Aorta (tissue), 5 donors: ENCODE data around the gene SMURF1. TPM values are rescaled to one million over a fixed set of nuclear protein-coding genes. Genes with fewer than 3 reads are reported as not detected.
A peak's percentile ranks its signal among the peaks of the same experiment; 100 is the strongest.

ENCODE experiments used
- ATAC-seq: fragments of 200-7000 bp; cut with Tn5 transposase; one replicate; pipeline ENCODE4 v1.9.1; 2022; ENCODE audit warnings: moderate library complexity; ENCODE audit not compliant: low FRiP score
- DNase-seq, 2 donors: peaks; one replicate each; pipeline ENCODE4 v3.0.0-alpha.2; 2020
- H3K27ac ChIP-seq, 2 donors: one replicate each; pipeline ENCODE4 v1.5.1; 2013; ENCODE audit warnings: low read length in 2 of 2, mild to moderate bottlenecking in 2 of 2, moderate library complexity in 2 of 2, control low read depth in 1 of 2, inconsistent platforms in 1 of 2, low read depth in 1 of 2
- H3K27me3 ChIP-seq, 2 donors: one replicate each; pipeline ENCODE4 v1.6.1; 2013; ENCODE audit warnings: control low read depth in 1 of 2, low read length in 1 of 2, mild to moderate bottlenecking in 1 of 2, moderate library complexity in 1 of 2; ENCODE audit not compliant: insufficient read depth in 2 of 2, control insufficient read depth in 1 of 2
- H3K36me3 ChIP-seq, 2 donors: one replicate each; pipeline ENCODE4 v1.6.1; 2013; ENCODE audit warnings: control low read depth in 1 of 2, low read length in 1 of 2, mild to moderate bottlenecking in 1 of 2; ENCODE audit not compliant: insufficient read depth in 2 of 2, control insufficient read depth in 1 of 2
- H3K4me1 ChIP-seq, 2 donors: one replicate each; pipeline ENCODE4 v1.6.1; 2013; ENCODE audit warnings: low read length in 2 of 2, control low read depth in 1 of 2, mild to moderate bottlenecking in 1 of 2, moderate library complexity in 1 of 2; ENCODE audit not compliant: insufficient read depth in 2 of 2, control insufficient read depth in 1 of 2
- H3K4me3 ChIP-seq, 2 donors: one replicate each; pipeline ENCODE4 v1.5.1; 2013; ENCODE audit warnings: low read length in 2 of 2, control low read depth in 1 of 2, mild to moderate bottlenecking in 1 of 2
- H3K9me3 ChIP-seq: one replicate; pipeline ENCODE4 v1.6.1; 2013; ENCODE audit warnings: mild to moderate bottlenecking, low read length; ENCODE audit not compliant: control insufficient read depth
- WGBS, 2 donors: extraction: QIAGEN DNeasy Blood & Tissue Kit; methylation state at CpG; one replicate each; pipeline ENCODE4 v1.1.7; 2013; 5-methylcytosine and 5-hydroxymethylcytosine counted together
- intact Hi-C, 2 donors: fragments of 100-400 bp; cut with DNase I; formaldehyde crosslinking; loops; one replicate each; pipeline versions ENCODE4 v1.14.2 to v1.15.0; 2022
- polyA plus RNA-seq, 2 donors: library from polyadenylated mRNA; stranded (reverse); fragments of 200-250 nt; gene quantifications; one replicate each; pipeline ENCODE4 v1.2.3, GENCODE V29; 2013
- total RNA-seq, 2 donors: library from RNA; stranded (reverse); fragmentation: NEBNext Ultra II Directional; extraction: Animal tissue kit (Norgen Biotek cat#: 25700); gene quantifications; one replicate each; pipeline ENCODE4 v1.2.1, GENCODE V29; 2021
- donor health status: healthy with polysubstance abuse.
- donor health status: Bipolar disorder and iron deficiency.
- donor health status: DM: no; HTN: no; CAD: no.
- donor health status: DM: no; HTN: no; CAD: no.
- donor health status: DM: yes; HTN: yes; CAD: no.

SMURF1 gene
- total and polyA plus RNA-seq, 4 donors = 8.1 to 47.9 (median 30.5) TPM

DNA sequence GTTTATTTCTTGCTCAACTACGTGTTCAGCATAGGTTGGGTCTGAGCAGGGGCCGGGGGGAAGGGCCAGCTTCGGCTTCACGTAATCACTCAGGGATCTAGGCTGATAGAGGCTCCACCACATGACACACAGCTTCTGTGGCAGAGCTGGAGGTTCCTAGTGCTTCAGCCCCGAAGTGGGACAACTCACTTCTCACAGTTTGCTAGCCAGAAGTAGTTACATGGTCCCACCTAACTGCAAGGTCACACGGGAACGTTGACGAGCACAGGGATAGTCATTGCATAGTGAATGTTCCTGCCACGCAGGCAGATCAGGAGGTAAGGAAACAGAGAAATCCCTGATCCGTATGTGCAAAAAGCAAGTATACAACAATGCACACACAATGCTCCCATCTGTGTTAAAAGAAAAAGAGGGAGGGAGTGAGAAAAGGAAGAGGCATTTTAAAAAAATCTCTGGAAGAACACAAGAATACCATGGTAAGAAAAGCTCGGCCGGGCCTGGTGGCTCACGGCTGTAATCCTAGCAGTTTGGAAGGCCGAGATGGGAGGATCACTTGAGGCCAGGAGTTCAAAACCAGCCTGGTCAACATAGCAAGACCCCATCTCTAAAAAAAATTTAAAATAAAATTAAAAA lies 16.9 kb downstream of the SMURF1 start:
- no peaks in the 10 kb centered on the region for H3K9me3 ChIP-seq
- ATAC-seq = peak; percentile 21
- peak overlapping the region in 1 of 2 donors; percentile 14 for H3K4me3 ChIP-seq
- H3K27ac ChIP-seq = peak overlapping the region in 1 of 2 donors; percentile 76
- WGBS, 2 donors = 39 to 47% methylated on average over 14 of the region's 14 CpGs
- no peak for DNase-seq
- H3K4me1 ChIP-seq = peaks cover 9 to 24% of the 10 kb centered on the region in 2 donors
- no peaks in the 10 kb centered on the region for H3K27me3 ChIP-seq
- no peaks in the 10 kb centered on the region for H3K36me3 ChIP-seq
- intact Hi-C loops = no loop called here

DNA sequence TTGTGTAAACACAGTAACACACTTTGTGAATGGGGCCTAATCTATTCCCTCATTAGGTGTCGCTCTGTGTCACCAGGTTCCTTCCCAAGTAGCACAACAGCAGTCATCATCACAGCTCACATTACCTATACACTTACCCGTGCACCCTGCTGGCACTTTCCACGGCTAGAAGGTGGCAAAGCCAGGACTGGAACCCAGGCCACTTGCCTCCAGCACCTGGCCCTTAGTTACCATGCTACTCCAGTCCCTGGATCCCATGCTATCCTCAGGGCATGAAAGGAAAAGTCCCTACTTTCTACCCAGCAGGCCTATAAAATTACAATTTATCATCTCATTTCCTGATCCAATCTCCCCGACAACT lies 18.4 kb downstream of the SMURF1 start:
- ATAC-seq = no peak
- Histone ChIP-seq H3K4me3 (no peak overlapping the region), H3K27ac (peak overlapping the region in 1 of 2 donors; percentile 58), H3K27me3 (no peaks in the 10 kb centered on the region), H3K4me1 (peaks cover 9 to 14% of the 10 kb centered on the region in 2 donors), H3K36me3 (no peaks in the 10 kb centered on the region), H3K9me3 (no peaks in the 10 kb centered on the region)
- intact Hi-C loops = no loop called here
- DNase-seq = no peak
- WGBS, 2 donors = 91 to 95% methylated on average over 4 of the region's 4 CpGs

DNA sequence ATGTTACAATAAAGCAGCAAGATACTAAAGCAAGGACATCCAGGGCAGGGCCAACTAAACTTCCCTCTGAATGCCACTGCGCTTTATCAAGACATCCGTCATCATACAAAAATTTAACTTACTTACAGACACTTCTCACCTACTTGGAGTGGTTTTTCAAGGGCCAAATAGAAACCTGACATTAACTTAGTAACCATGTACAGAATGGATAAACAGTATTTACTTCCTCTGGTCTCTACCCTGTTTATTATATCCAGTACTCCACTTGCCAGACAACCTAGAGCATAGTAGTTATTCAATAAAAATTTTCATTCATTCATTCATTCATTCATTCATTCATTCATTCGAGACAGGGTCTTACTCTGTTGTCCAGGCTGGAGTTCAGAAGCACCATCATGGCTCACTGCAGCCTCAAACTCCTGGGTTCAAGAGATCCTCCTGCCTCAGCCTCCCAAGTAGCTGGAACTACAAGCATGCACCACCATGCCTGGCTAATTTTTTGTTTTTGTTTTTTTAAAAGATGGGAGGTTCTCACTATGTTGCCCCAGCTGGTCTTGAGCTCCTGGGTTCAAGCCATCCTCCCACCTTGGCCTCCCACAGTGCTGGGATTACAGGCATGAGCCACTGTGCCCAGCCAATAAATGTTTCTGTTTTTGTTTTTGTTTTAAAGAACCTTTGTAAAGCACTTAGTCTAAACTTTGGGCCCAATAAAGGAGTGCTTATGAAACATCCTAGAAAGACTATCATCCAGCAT lies 19.0 kb downstream of the SMURF1 start:
- DNase-seq = no peak
- ATAC-seq = no peak
- Histone ChIP-seq H3K9me3 (no peaks in the 10 kb centered on the region), H3K4me3 (no peak overlapping the region), H3K27me3 (no peaks in the 10 kb centered on the region), H3K27ac (peak overlapping the region in 1 of 2 donors; percentile 95), H3K36me3 (no peaks in the 10 kb centered on the region), H3K4me1 (peaks cover 9 to 14% of the 10 kb centered on the region in 2 donors)
- 72 to 77% methylated on average over 3 of the region's 3 CpGs for WGBS, 2 donors
- intact Hi-C loops = no loop called here

DNA sequence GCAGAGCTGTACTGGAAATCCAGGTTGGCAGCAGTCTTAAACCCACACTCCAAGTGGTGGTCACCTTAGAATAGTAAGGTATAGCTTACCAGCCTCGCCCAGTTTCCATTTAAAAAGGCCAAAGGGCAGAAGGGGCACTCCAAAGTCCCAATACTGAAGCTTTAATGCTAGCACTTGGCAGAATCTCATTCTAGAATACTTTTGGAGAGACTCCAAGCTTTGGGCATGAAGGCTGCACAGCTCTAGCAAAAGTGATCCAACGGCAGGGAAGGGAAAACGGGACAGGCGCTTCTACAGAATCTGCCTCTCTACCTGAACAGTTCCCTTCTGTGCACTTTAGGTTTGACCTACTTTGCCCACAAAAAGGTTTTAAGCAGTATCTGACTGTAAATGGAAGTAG lies 19.7 kb downstream of the SMURF1 start:
- WGBS, 2 donors = 23 to 31% methylated on average over 4 of the region's 4 CpGs
- DNase-seq = no peak
- ATAC-seq = no peak
- intact Hi-C loops = no loop called here
- peak overlapping the region; percentile 68 to 95 for H3K27ac ChIP-seq
- H3K27me3 ChIP-seq = no peaks in the 10 kb centered on the region
- H3K9me3 ChIP-seq = no peaks in the 10 kb centered on the region
- no peaks in the 10 kb centered on the region for H3K36me3 ChIP-seq
- peaks cover 9 to 14% of the 10 kb centered on the region in 2 donors for H3K4me1 ChIP-seq
- no peak overlapping the region for H3K4me3 ChIP-seq

DNA sequence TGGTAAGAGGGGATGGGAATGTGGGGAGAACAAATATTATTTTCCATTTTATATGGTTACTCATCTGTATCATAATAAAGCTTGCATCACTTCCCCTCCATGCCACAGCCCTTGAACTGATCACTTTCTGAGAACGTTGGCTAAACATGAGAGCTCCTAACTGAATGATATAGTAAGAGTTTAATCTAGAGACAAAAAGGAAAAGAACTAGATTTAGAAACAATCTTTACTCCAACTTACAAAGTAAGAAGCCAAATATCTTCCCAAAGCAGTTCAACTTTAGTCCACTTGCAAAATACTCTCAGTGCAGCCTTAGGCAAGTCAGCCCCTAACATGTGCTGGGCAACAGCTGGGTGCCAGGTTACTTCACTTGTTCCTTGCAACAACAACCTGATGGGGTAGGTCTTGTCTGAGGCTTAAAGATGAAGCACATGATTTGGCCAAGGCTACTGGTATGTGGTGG lies 20.3 kb downstream of the SMURF1 start:
- H3K27ac ChIP-seq = peak overlapping the region; percentile 68 to 95
- 0 to 2% methylated on average over 1 of the region's 1 CpG for WGBS, 2 donors
- no peak overlapping the region for H3K4me3 ChIP-seq
- H3K9me3 ChIP-seq = no peaks in the 10 kb centered on the region
- H3K27me3 ChIP-seq = no peaks in the 10 kb centered on the region
- no peak for DNase-seq
- H3K4me1 ChIP-seq = peaks cover 9 to 14% of the 10 kb centered on the region in 2 donors
- no peaks in the 10 kb centered on the region for H3K36me3 ChIP-seq
- intact Hi-C loops = no loop called here
- peak; percentile 31 for ATAC-seq

DNA sequence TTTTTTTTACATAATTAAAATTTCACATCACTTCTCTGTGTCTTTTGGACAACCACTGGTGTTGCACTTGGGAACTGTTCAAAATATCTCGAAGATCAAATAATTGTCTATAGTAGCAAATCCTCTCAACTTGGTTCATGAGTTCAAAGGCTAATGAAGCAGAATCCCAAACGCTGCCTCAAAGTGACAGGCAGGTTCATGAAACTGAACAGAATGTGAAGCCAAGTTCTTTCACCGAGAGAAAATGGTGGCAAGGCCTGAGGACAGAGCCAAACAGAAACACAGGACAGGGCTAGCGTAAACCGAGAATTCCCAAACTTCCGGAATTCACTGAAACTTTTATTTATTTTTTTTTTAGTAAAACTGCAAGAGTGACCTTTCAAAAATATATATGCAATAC lies 21.1 kb downstream of the SMURF1 start:
- H3K27me3 ChIP-seq = no peaks in the 10 kb centered on the region
- no peak overlapping the region for H3K4me3 ChIP-seq
- ATAC-seq (no peak), DNase-seq (no peak)
- no peaks in the 10 kb centered on the region for H3K36me3 ChIP-seq
- peaks cover 9 to 11% of the 10 kb centered on the region in 2 donors for H3K4me1 ChIP-seq
- H3K9me3 ChIP-seq = no peaks in the 10 kb centered on the region
- peak overlapping the region in 1 of 2 donors; percentile 75 for H3K27ac ChIP-seq
- WGBS, 2 donors = 44 to 47% methylated on average over 6 of the region's 6 CpGs
- intact Hi-C loops = no loop called here

DNA sequence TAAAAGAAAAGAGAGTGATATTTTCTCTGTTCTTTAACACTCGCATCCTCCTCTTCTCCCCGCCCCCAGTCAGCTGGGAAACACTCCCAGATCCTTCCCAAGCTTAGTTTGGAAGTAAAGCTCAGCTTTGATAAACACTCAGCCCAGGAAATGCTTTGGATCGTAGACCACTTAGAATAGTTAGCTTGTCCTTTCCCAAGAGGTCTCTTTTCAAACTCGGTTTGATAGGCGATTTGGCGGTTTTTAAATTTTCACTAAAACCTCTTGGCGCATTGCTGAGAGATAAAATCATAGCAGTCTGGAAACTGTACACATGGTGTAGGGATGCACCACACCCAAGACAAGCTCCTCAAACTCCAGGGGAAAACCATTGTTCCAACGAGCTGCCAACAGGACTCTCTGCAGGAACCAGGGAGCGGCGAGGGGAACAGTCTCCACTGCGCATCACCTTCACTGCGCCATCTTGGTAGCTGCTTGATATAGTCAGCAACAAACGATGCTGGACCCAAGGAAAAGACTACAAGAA lies 22.3 kb downstream of the SMURF1 start:
- Histone ChIP-seq H3K27ac (peak overlapping the region; percentile 2 to 80), H3K4me3 (peak overlapping the region in 1 of 2 donors; percentile 21), H3K4me1 (peaks cover 4 to 9% of the 10 kb centered on the region in 2 donors), H3K27me3 (no peaks in the 10 kb centered on the region), H3K9me3 (no peaks in the 10 kb centered on the region), H3K36me3 (no peaks in the 10 kb centered on the region)
- WGBS, 2 donors = 13 to 14% methylated on average over 13 of the region's 13 CpGs
- DNase-seq (peak in 1 of 2 donors; percentile 64), ATAC-seq (peak; percentile 83)
- intact Hi-C loops = no loop called here

DNA sequence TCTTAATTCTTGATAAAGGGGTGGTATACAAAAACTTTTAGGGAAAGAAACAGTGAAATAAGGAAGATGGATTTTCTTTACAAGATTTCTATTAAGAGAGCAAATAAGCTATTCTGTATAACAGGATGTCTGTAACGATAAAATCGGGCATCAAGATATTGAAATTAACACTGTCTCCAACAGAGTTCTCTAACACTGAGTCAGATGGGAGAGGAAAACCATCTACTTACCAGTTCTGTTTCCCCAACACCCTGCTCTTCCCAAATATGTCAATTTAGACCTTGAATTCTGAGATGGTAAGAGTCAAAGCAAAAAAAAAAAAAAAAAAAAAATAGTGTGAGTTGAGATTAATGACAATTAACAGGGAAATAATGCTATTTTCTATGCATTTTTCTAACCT lies 23.0 kb downstream of the SMURF1 start:
- no peak for ATAC-seq
- H3K4me1 ChIP-seq = peaks cover 4 to 9% of the 10 kb centered on the region in 2 donors
- H3K27ac ChIP-seq = no peak overlapping the region
- no peaks in the 10 kb centered on the region for H3K36me3 ChIP-seq
- intact Hi-C loops = no loop called here
- H3K27me3 ChIP-seq = no peaks in the 10 kb centered on the region
- H3K4me3 ChIP-seq = no peak overlapping the region
- 0 to 2% methylated on average over 2 of the region's 2 CpGs for WGBS, 2 donors
- no peaks in the 10 kb centered on the region for H3K9me3 ChIP-seq
- no peak for DNase-seq
